IMR-90 (cell line): ENCODE measurements around the gene RAB5B. TPM values are rescaled to one million over a fixed set of nuclear protein-coding genes. Genes with fewer than 3 reads are reported as not detected.

Experiments
- ATAC-seq: fragments of 200-7000 bp; cut with Tn5 transposase; 2 replicates; pipeline ENCODE4 v1.9.1; 2020; ENCODE audit warnings: low read depth, mild to moderate bottlenecking, moderate library complexity
- BruUV-seq: library from RNA; stranded (reverse); fragments of 400-500 nt; replicated peaks from 2 replicates; lab custom pipeline; 2021; lab: Mats Ljungman, UMichigan
- CTCF ChIA-PET: fragments of 300-600 bp; formaldehyde crosslinking; extraction: SDS; loops from one replicate; lab custom pipeline; 2021; ENCODE audit warnings: antibody characterized with exemption; lab: Yijun Ruan, JAX
- POLR2A ChIA-PET: fragments of 300-600 bp; sonication (Branson Sonifier 250); formaldehyde crosslinking; loops from one replicate; lab custom pipeline; 2022; ENCODE audit warnings: antibody characterized with exemption; ENCODE audit not compliant: unreplicated experiment; lab: Charles Lee
- DNase-seq: peaks from one replicate; pipeline ENCODE4 v3.0.0; 2013
- H2AFZ ChIP-seq: replicated peaks from 2 replicates; pipeline ENCODE3; 2013; ENCODE audit warnings: low read length, mild to moderate bottlenecking; ENCODE audit not compliant: poor library complexity
- H2AK5ac ChIP-seq: 2 replicates; pipeline ENCODE4 v1.6.1; 2013; ENCODE audit warnings: low read depth, low read length, inconsistent platforms
- H2AK9ac ChIP-seq: replicated peaks from 2 replicates; pipeline ENCODE3; 2013; ENCODE audit warnings: mild to moderate bottlenecking, low read depth, low read length, moderate library complexity; ENCODE audit not compliant: poor library complexity
- H2BK120ac ChIP-seq: 2 replicates; pipeline ENCODE4 v1.6.1; 2013; ENCODE audit warnings: low read depth, low read length, inconsistent platforms
- H2BK15ac ChIP-seq: 3 replicates; pipeline ENCODE4 v1.6.1; 2013; ENCODE audit warnings: low read depth, low read length, inconsistent platforms
- H2BK20ac ChIP-seq: 2 replicates; pipeline ENCODE4 v1.6.1; 2013; ENCODE audit warnings: low read depth, mild to moderate bottlenecking, inconsistent platforms, low read length, moderate library complexity
- H2BK5ac ChIP-seq: 2 replicates; pipeline ENCODE4 v1.6.1; 2013; ENCODE audit warnings: mild to moderate bottlenecking, low read depth, low read length, inconsistent platforms; ENCODE audit not compliant: poor library complexity, severe bottlenecking
- H3K14ac ChIP-seq: replicated peaks from 2 replicates; pipeline ENCODE4 v1.6.1; 2013; ENCODE audit warnings: low read depth, low read length, inconsistent platforms
- H3K18ac ChIP-seq: 2 replicates; pipeline ENCODE4 v1.6.1; 2013; ENCODE audit warnings: low read depth, low read length, control low read depth
- H3K23ac ChIP-seq: 2 replicates; pipeline ENCODE4 v1.6.1; 2013; ENCODE audit warnings: low read depth, low read length, inconsistent platforms
- H3K27ac ChIP-seq: 2 replicates; pipeline ENCODE4 v1.5.1; 2013; ENCODE audit warnings: mild to moderate bottlenecking, control low read depth, low read length; ENCODE audit not compliant: insufficient read depth
- H3K27me3 ChIP-seq: 2 replicates; pipeline ENCODE4 v1.6.1; 2013; ENCODE audit warnings: low read length; ENCODE audit not compliant: control insufficient read depth, insufficient read depth
- H3K36me3 ChIP-seq: 2 replicates; pipeline ENCODE4 v1.6.1; 2013; ENCODE audit warnings: low read length, mixed read lengths; ENCODE audit not compliant: control insufficient read depth, insufficient read depth
- H3K4ac ChIP-seq: 2 replicates; pipeline ENCODE4 v1.6.1; 2013; ENCODE audit warnings: low read depth, low read length, inconsistent platforms
- H3K4me1 ChIP-seq: 2 replicates; pipeline ENCODE4 v1.6.1; 2013; ENCODE audit warnings: low read length, mixed read lengths; ENCODE audit not compliant: control insufficient read depth, insufficient read depth
- H3K4me2 ChIP-seq: 2 replicates; pipeline ENCODE4 v1.6.1; 2013; ENCODE audit warnings: low read depth, mild to moderate bottlenecking, control low read depth, low read length, moderate library complexity
- H3K4me3 ChIP-seq: 2 replicates; pipeline ENCODE4 v1.5.1; 2013; ENCODE audit warnings: low read depth, mild to moderate bottlenecking, control low read depth, low read length, moderate library complexity; ENCODE audit not compliant: insufficient read depth
- H3K56ac ChIP-seq: 2 replicates; pipeline ENCODE4 v1.6.1; 2013; ENCODE audit warnings: low read length, inconsistent platforms; ENCODE audit not compliant: insufficient read depth; ENCODE audit errors: extremely low read depth
- H3K79me1 ChIP-seq, 2 experiments: 2 replicates each; pipeline ENCODE4 v1.6.1; 2013; ENCODE audit warnings: low read length in 2 of 2, inconsistent platforms in 1 of 2, low read depth in 1 of 2
- H3K9ac ChIP-seq: 2 replicates; pipeline ENCODE4 v1.6.1; 2013; ENCODE audit warnings: low read depth, low read length, control low read depth
- H3K9me1 ChIP-seq: 2 replicates; pipeline ENCODE4 v1.6.1; 2013; ENCODE audit warnings: low read length, inconsistent platforms; ENCODE audit not compliant: insufficient read depth
- H3K9me3 ChIP-seq: 2 replicates; pipeline ENCODE4 v1.6.1; 2013; ENCODE audit warnings: low read length; ENCODE audit not compliant: control insufficient read depth, insufficient read depth
- H4K20me1 ChIP-seq: 2 replicates; pipeline ENCODE4 v1.6.1; 2013; ENCODE audit warnings: low read length, inconsistent platforms; ENCODE audit not compliant: insufficient read depth
- H4K5ac ChIP-seq: 2 replicates; pipeline ENCODE4 v1.6.1; 2013; ENCODE audit warnings: mild to moderate bottlenecking, low read depth, low read length, control low read depth
- H4K8ac ChIP-seq, 2 experiments: 2 replicates each; pipeline ENCODE4 v1.6.1; 2013; ENCODE audit warnings: low read depth in 2 of 2, low read length in 2 of 2, control low read depth in 1 of 2, inconsistent platforms in 1 of 2
- H4K91ac ChIP-seq: 2 replicates; pipeline ENCODE4 v1.6.1; 2013; ENCODE audit warnings: low read depth, low read length, inconsistent platforms; ENCODE audit not compliant: insufficient read depth
- BHLHE40 ChIP-seq: fragments of 150-350 bp; IDR thresholded peaks from 2 replicates; pipeline ENCODE4 v1.6.1; 2016; ENCODE audit warnings: mild to moderate bottlenecking, low read depth, low read length
- CEBPB ChIP-seq: IDR thresholded peaks from 2 replicates; pipeline ENCODE4 v1.6.1; 2012; ENCODE audit warnings: low read depth, low read length, improper control_type of control experiment
- CHD1 ChIP-seq: IDR thresholded peaks from 2 replicates; pipeline ENCODE4 v1.6.1; 2012; ENCODE audit warnings: low read depth, low read length, improper control_type of control experiment
- CTCF ChIP-seq: conservative IDR thresholded peaks from 2 replicates; pipeline ENCODE4 v1.5.1; 2012; ENCODE audit warnings: mild to moderate bottlenecking, low read depth, low read length, improper control_type of control experiment
- FOS ChIP-seq: fragments of 150-350 bp; IDR thresholded peaks from 2 replicates; pipeline ENCODE4 v1.6.1; 2016; ENCODE audit warnings: low read depth, low read length
- MAZ ChIP-seq: IDR thresholded peaks from 2 replicates; pipeline ENCODE4 v1.6.1; 2012; ENCODE audit warnings: low read depth, mild to moderate bottlenecking, low read length, improper control_type of control experiment, moderate library complexity, borderline replicate concordance
- MXI1 ChIP-seq: IDR thresholded peaks from 2 replicates; pipeline ENCODE4 v1.6.1; 2012; ENCODE audit warnings: low read depth, mild to moderate bottlenecking, low read length, moderate library complexity, borderline replicate concordance
- NFE2L2 ChIP-seq: fragments of 150-350 bp; IDR thresholded peaks from 2 replicates; pipeline ENCODE4 v1.6.1; 2016; ENCODE audit warnings: low read depth, mild to moderate bottlenecking, low read length
- POLR2A ChIP-seq: IDR thresholded peaks from 2 replicates; pipeline ENCODE4 v1.6.1; 2012; ENCODE audit warnings: mild to moderate bottlenecking, low read depth, low read length
- RAD21 ChIP-seq: IDR thresholded peaks from 2 replicates; pipeline ENCODE4 v1.6.1; 2012; ENCODE audit warnings: low read length, improper control_type of control experiment
- RCOR1 ChIP-seq: IDR thresholded peaks from 2 replicates; pipeline ENCODE4 v1.6.1; 2012; ENCODE audit warnings: mild to moderate bottlenecking, low read length, improper control_type of control experiment; ENCODE audit not compliant: insufficient replicate concordance
- RFX5 ChIP-seq: IDR thresholded peaks from 2 replicates; pipeline ENCODE4 v1.8.0; 2012; ENCODE audit warnings: low read depth, mild to moderate bottlenecking, low read length, moderate library complexity
- SMC3 ChIP-seq: fragments of 150-350 bp; IDR thresholded peaks from 2 replicates; pipeline ENCODE4 v1.6.1; 2016; ENCODE audit warnings: low read depth, mild to moderate bottlenecking, antibody characterized with exemption, low read length, moderate library complexity
- WGBS, 2 experiments: methylation state at CpG; one replicate each; pipeline versions ENCODE4 v1.1.5 to v1.1.7; 2013; ENCODE audit warnings: missing lambda C conversion rate in 2 of 2; ENCODE audit not compliant: insufficient read length in 1 of 2; ENCODE audit errors: extremely low coverage in 2 of 2; 5-methylcytosine and 5-hydroxymethylcytosine counted together
- dilution Hi-C: fragments of 300-500 bp; cut with HindIII; formaldehyde crosslinking; loops from one replicate; pipeline ENCODE4 v1.14.3; 2018; ENCODE audit warnings: low sequenced_read_pairs; ENCODE audit not compliant: unreplicated experiment
- in situ Hi-C: fragments of 300-500 bp; cut with MboI; formaldehyde crosslinking; loops from 3 replicates; pipeline ENCODE4 v1.14.3; 2019; ENCODE audit warnings: low sequenced_read_pairs, inconsistent platforms, mixed read lengths
- intact Hi-C: fragments of 100-400 bp; cut with micrococcal nuclease; formaldehyde crosslinking; loops from 2 replicates; pipeline ENCODE4 v1.10.0; 2022
- polyA plus RNA-seq, 3 experiments: library from polyadenylated mRNA; depleted of rRNA; stranded (reverse); fragments of >200 nt; gene quantifications; 2 replicates each; pipeline ENCODE4 v1.2.3, GENCODE V29; 2012; ENCODE audit warnings: low replicate concordance in 1 of 3
- total RNA-seq: library from RNA; depleted of rRNA; stranded (reverse); fragments of >200 nt; gene quantifications from 2 replicates; pipeline ENCODE4 v1.2.3, GENCODE V29; 2012
- TF ChIP-seq, protein P1 (sequence below): fragments of 150-350 bp; IDR thresholded peaks from 2 replicates; pipeline ENCODE4 v1.6.1; 2017; ENCODE audit warnings: mild to moderate bottlenecking, antibody characterized with exemption, low read length, low read depth
- TF ChIP-seq, protein P2 (sequence below): fragments of 150-350 bp; IDR thresholded peaks from 2 replicates; pipeline ENCODE4 v1.6.1; 2016; ENCODE audit warnings: low read depth, mild to moderate bottlenecking, low read length, moderate library complexity, borderline replicate concordance

Gene RAB5B
- total and polyA plus RNA-seq, 2 of the 4 experiments (the other 2 are of a cell fraction) = 56.5 to 99.2 TPM

- no peaks in the 10 kb centered on the region for H3K4me1 ChIP-seq
- dilution Hi-C loops = no loop called here
- no peak overlapping the region for H3K27ac ChIP-seq
- H3K23ac ChIP-seq = no peak overlapping the region
- no peak for TF ChIP-seq CHD1
- no peak for TF ChIP-seq RFX5
- no peak for TF ChIP-seq SMC3
- no peak for TF ChIP-seq MAZ
- TF ChIP-seq CEBPB = no peak
- no peak for TF ChIP-seq CTCF
- TF ChIP-seq, protein P1, sequence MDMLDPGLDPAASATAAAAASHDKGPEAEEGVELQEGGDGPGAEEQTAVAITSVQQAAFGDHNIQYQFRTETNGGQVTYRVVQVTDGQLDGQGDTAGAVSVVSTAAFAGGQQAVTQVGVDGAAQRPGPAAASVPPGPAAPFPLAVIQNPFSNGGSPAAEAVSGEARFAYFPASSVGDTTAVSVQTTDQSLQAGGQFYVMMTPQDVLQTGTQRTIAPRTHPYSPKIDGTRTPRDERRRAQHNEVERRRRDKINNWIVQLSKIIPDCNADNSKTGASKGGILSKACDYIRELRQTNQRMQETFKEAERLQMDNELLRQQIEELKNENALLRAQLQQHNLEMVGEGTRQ = no peak
- no peak for TF ChIP-seq RCOR1
- TF ChIP-seq POLR2A = no peak
- TF ChIP-seq BHLHE40 = no peak
- no peak for TF ChIP-seq FOS
- no peak for TF ChIP-seq NFE2L2
- TF ChIP-seq MXI1 = no peak
- no peak for TF ChIP-seq RAD21
- TF ChIP-seq, protein P2, sequence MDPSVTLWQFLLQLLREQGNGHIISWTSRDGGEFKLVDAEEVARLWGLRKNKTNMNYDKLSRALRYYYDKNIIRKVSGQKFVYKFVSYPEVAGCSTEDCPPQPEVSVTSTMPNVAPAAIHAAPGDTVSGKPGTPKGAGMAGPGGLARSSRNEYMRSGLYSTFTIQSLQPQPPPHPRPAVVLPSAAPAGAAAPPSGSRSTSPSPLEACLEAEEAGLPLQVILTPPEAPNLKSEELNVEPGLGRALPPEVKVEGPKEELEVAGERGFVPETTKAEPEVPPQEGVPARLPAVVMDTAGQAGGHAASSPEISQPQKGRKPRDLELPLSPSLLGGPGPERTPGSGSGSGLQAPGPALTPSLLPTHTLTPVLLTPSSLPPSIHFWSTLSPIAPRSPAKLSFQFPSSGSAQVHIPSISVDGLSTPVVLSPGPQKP = no peak
- no peak for DNase-seq
- intact Hi-C loops = no loop called here
- no peak overlapping the region for H4K91ac ChIP-seq
- peaks cover 3% of the 10 kb centered on the region; the same call in 1 of the 2 replicates for H3K9me1 ChIP-seq
- H3K18ac ChIP-seq = no peak overlapping the region
- no peak overlapping the region for H2AK5ac ChIP-seq
- no peak overlapping the region for H4K5ac ChIP-seq
- POLR2A ChIA-PET = interaction anchor here (0.6 kb wide), 1 partner anchor 12 kb away, joined by 6 read pairs; no protein-coding TSS in a partner anchor
- H3K27me3 ChIP-seq = no peaks in the 10 kb centered on the region
- ATAC-seq = no peak
- H3K9me3 ChIP-seq = no peaks in the 10 kb centered on the region
- no peak overlapping the region for H2BK5ac ChIP-seq
- no peak overlapping the region for H4K8ac ChIP-seq
- no peaks in the 10 kb centered on the region for H3K79me1 ChIP-seq
- no peak overlapping the region for H3K4ac ChIP-seq
- no peak overlapping the region for H3K9ac ChIP-seq
- H2BK15ac ChIP-seq = no peak overlapping the region
- in situ Hi-C loops = no loop called here
- H3K56ac ChIP-seq = no peak overlapping the region
- H2BK120ac ChIP-seq = no peak overlapping the region
- H2AK9ac ChIP-seq = no peak overlapping the region
- no TSS peak for BruUV-seq
- WGBS, 2 experiments = no CpG with 5 or more reads among the region's 2 CpGs
- H2BK20ac ChIP-seq = no peak overlapping the region
- no peak overlapping the region for H3K4me2 ChIP-seq
- no peak overlapping the region for H2AFZ ChIP-seq
- H3K14ac ChIP-seq = no peak overlapping the region
- CTCF ChIA-PET = no interaction called here
- no peak overlapping the region for H3K4me3 ChIP-seq
- H4K20me1 ChIP-seq = no peaks in the 10 kb centered on the region
- H3K36me3 ChIP-seq = no peaks in the 10 kb centered on the region; the same call in 1 of the 2 replicates
Observed at GRCh38 chr12:56014205-56014604, 40.3 kb downstream of the RAB5B start.
